Mesothelial cell of epicardium (in vitro differentiated cells): ENCODE results near the gene THSD4. TPM values are rescaled to one million over a fixed set of nuclear protein-coding genes. Genes with fewer than 3 reads are reported as not detected.

Source experiments
- DNase-seq, 2 experiments: peaks; one replicate each; pipeline ENCODE4 v3.0.0; 2021; ENCODE audit warnings: low spot score in 2 of 2; ENCODE audit not compliant: unreplicated experiment in 2 of 2
- H3K27ac Mint-ChIP-seq: 2 replicates; pipeline ENCODE4 v1.8.0; 2021; ENCODE audit warnings: mixed read lengths
- H3K27me3 Mint-ChIP-seq: 2 replicates; pipeline ENCODE4 v1.8.0; 2021; ENCODE audit warnings: low read depth, mixed read lengths
- H3K36me3 Mint-ChIP-seq: 2 replicates; pipeline ENCODE4 v1.8.0; 2021; ENCODE audit warnings: mixed read lengths
- H3K4me1 Mint-ChIP-seq: 2 replicates; pipeline ENCODE4 v1.8.0; 2021; ENCODE audit warnings: mixed read lengths
- H3K4me3 Mint-ChIP-seq: 2 replicates; pipeline ENCODE4 v1.8.0; 2021; ENCODE audit warnings: mild to moderate bottlenecking, moderate library complexity, mixed read lengths
- H3K9me3 Mint-ChIP-seq: 2 replicates; pipeline ENCODE4 v1.8.0; 2021; ENCODE audit warnings: mixed read lengths
- CTCF ChIP-seq: fragments of 200-600 bp; sonication (generic); IDR thresholded peaks from one replicate; pipeline ENCODE4 v1.5.0; 2021; ENCODE audit warnings: antibody characterized with exemption; ENCODE audit not compliant: unreplicated experiment
- total RNA-seq: library from RNA; stranded (reverse); gene quantifications from 3 replicates; pipeline ENCODE4 v1.2.1, GENCODE V29; 2021

The THSD4 gene
- total RNA-seq, 1 donor from 2014 or later, result 93.9 TPM

- no peak for TF ChIP-seq CTCF
- H3K27ac Mint-ChIP-seq, result peak overlapping the region; percentile 54
- no peaks in the 10 kb centered on the region for H3K27me3 Mint-ChIP-seq
- peaks cover 43% of the 10 kb centered on the region for H3K4me1 Mint-ChIP-seq
- DNase-seq, result no peak
- no peak overlapping the region for H3K4me3 Mint-ChIP-seq
- H3K9me3 Mint-ChIP-seq, result peaks cover 9% of the 10 kb centered on the region
- H3K36me3 Mint-ChIP-seq, result peaks cover 14% of the 10 kb centered on the region
Measured at GRCh38 chr15:71295603-71296314, 180.5 kb downstream of the THSD4 start.

GRCh38 chr15:71296315-71296679, 181.0 kb downstream of the THSD4 start:
- Mint-ChIP-seq H3K27ac (no peak overlapping the region), H3K27me3 (no peaks in the 10 kb centered on the region), H3K9me3 (peaks cover 9% of the 10 kb centered on the region), H3K4me3 (no peak overlapping the region), H3K4me1 (peaks cover 48% of the 10 kb centered on the region), H3K36me3 (peaks cover 11% of the 10 kb centered on the region)
- TF ChIP-seq CTCF, result no peak
- DNase-seq, result no peak

- no peak for TF ChIP-seq CTCF
Measured at GRCh38 chr15:71301958-71302621, 186.8 kb downstream of the THSD4 start.

GRCh38 chr15:71302861-71303410, 187.7 kb downstream of the THSD4 start:
- Mint-ChIP-seq H3K4me3 (no peak overlapping the region), H3K36me3 (no peaks in the 10 kb centered on the region), H3K27me3 (no peaks in the 10 kb centered on the region), H3K4me1 (peaks cover 35% of the 10 kb centered on the region), H3K27ac (peak overlapping the region; percentile 60), H3K9me3 (no peaks in the 10 kb centered on the region)
- no peak for TF ChIP-seq CTCF
- DNase-seq, result no peak

More at GRCh38 chr15:71301958-71302621, 186.8 kb downstream of the THSD4 start:
- Mint-ChIP-seq H3K4me3 (no peak overlapping the region), H3K36me3 (no peaks in the 10 kb centered on the region), H3K9me3 (no peaks in the 10 kb centered on the region), H3K27ac (peak overlapping the region; percentile 22), H3K4me1 (peaks cover 35% of the 10 kb centered on the region), H3K27me3 (no peaks in the 10 kb centered on the region)
- no peak for DNase-seq

GRCh38 chr15:71303977-71304376, 188.7 kb downstream of the THSD4 start:
- peaks cover 35% of the 10 kb centered on the region for H3K4me1 Mint-ChIP-seq
- H3K27me3 Mint-ChIP-seq, result no peaks in the 10 kb centered on the region
- TF ChIP-seq CTCF, result no peak
- no peak for DNase-seq
- no peaks in the 10 kb centered on the region for H3K9me3 Mint-ChIP-seq
- H3K27ac Mint-ChIP-seq, result no peak overlapping the region
- no peak overlapping the region for H3K4me3 Mint-ChIP-seq
- H3K36me3 Mint-ChIP-seq, result no peaks in the 10 kb centered on the region
